Renal pelvis (tissue), 4 donors: ENCODE data around the gene CABP2. TPM values are rescaled to one million over a fixed set of nuclear protein-coding genes. Genes with fewer than 3 reads are reported as not detected.
"Not testable (repeated sequence)": the region's sequence is repeated elsewhere in the genome, so short reads cannot be mapped to it uniquely, and the experiment has no call there.

Source experiments
- DNase-seq: peaks from one replicate; pipeline ENCODE4 v3.0.0-alpha.2; 2013
- polyA plus RNA-seq, 3 donors: library from polyadenylated mRNA; unstranded; fragments of 120-200 nt; gene quantifications; one replicate each; pipeline ENCODE4 v1.2.1, GENCODE V29; 2013; ENCODE audit not compliant: insufficient read length in 3 of 3

The CABP2 gene
- polyA plus RNA-seq, 3 donors: 0.26 to 0.49 (median 0.40) TPM

DNA sequence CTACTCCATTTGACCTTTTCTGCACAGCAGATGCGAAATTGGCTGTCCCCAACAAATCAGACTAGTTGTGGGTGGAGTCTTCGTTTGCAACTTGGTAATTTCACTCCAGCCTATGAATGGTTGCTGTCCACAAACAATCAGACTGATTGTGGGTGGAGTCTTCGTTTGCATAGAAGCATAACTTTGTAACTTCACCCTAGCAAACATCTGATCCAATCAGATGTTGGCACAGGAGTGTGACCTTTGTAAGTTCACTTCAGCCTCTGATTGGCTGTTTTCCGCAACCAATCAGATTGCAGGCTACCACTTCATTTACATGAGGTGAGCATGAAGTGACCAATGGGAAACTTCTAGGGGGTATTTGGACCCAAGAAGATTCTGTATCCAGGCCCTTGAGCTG, 16.3 kb upstream of the CABP2 start:
- no peak for DNase-seq

DNA sequence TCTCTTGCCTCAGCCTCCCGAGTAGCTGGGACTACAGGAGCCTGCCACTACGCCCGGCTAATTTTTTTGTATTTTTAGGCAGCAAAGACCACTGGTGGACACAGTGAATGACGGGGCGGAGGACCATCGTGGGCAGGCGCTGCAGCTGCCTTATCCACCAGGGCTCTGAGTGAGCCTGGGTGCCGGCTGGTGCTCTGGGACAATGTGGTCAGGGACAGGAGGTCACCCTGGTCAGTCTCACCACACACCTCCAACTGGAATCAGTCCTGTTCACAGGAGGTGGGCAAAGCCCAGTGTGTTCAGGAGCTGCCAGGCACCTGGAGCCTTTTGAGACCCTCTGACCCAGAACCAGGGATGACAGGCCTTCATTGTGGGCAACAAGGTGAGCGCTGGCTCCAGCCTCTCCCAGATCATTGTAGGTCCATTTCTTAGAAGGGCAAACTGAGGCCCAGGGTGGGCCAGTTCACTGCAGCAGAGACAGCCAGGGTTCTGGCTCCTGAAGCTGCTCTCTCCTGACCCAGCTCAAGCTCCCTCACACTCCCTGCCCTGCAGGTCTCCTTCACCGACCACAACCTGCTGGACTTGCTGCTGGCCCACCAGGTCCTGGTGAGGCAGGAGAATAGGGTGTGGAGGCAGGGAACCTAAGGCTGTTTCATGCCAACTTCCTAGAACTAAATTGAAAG, 15.7 kb upstream of the CABP2 start:
- no peak for DNase-seq

DNA sequence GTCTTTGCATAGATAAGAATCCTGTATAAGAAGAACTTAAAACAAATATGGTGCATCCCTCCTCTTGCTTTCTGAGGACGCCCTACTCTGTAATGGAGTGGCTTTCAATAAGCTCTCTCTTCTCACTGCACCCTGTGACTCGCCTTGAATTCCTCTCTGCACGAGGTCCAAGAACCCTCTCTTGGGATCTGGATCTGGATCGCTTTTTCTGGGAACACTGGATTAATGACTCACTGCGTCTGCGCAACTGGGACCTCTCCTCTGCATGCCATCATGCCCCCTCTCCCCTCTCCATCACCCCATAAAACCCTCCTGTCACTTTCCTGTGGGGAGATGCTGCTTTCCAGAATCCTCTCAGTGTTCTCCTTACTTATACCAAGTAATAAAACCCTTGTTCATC, 15.1 kb upstream of the CABP2 start:
- DNase-seq: no peak

DNA sequence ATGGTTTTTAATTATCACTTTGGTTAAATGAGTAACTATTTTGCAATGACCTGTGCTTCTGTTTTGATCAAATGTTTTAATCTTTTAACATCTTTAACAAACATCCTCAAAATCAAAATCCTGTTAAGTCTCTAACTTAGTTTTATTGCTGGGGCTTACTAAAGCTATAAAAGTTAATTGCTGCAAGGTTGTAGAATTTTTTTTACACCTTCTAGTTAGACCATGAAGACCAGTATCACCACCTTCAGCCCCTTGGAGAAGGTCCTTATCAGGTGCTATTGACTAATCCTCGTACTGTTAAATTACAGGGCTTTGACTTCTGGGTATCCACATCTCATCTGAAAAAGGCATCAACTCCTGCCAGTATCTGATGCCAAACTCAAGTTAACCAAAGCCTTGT, 12.3 kb upstream of the CABP2 start:
- DNase-seq: no peak

DNA sequence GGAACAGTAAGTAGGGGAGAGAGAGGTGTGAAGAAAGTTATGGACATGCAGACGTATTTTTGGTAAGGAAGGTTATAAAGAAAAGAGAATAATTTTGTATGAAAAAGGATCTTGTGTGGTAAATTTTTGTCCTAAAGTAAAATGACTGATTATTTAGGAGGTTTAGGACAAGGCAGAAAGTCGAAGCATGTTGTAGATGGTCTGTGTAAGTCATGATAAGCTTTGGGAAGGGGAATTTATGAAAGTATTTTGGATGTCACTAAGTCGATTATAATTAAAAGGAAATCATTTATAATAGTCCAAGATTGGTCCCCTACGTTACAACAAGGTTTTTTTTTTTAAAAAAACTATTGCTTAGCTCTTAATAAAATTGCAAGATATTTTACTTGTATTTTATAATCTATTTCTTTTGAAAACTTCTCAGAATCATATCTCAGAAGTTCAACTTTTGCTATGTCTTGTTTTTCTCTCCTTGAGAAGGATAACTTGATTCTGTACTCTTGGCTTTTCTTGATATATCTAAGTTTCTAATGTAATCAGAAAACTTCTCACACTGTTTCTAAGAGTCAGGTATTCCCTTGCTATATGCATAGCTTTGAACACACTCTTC, 10.9 kb upstream of the CABP2 start:
- no peak for DNase-seq

DNA sequence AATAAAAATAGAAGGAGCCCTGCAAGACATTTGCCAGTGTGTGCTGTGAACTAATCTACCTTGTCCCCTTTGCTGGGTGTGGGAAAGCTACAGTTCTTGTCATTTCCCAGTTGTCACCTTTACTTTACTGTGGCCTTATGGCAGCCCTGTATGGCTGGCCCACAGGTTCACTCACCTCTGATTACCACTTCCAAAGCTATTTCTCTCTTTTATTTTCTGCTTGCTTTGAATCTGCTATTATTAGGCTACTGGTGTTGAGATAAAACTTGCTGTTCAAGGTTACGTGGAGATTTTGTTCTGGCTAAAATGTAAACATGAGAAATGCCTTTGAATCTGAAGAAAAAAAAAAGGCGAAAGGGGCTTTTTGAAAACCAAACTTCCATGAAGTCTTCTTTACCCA, 9.6 kb upstream of the CABP2 start:
- no peak for DNase-seq

DNA sequence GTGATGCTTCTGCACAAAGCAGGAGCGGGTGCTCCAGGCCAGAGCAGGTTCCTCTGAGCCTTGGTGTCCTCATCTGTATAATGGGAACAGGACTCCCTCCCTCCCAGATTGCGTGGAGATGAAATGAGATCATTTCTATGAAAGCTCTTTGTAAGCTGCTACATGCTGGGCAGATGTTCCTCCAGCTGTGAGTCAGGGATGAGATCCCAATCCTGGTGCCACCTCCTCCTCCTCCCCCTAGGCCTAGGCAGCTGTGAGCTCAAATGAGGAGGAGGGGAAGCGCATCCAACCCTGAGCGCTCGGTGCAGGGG, 7.0 kb upstream of the CABP2 start:
- no peak for DNase-seq

DNA sequence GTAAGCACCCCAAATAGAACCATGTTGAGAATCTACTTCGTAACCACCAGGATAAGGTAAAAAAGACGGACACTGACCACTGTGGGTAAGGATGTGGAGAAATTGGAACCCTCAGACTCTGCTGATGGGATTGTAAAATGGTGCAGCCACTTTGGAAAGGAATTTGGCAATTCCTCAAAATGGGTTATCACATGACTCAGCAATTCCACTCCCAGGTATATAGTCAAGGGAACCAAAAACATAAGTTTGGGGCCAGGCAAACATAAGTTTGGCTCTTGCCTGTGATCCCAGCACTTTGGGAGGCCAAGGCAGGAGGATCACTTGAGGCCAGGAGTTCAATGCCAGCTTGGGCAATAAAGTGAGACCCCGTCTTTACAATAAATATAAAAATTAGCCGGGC, 5.1 kb upstream of the CABP2 start:
- DNase-seq: no peak

DNA sequence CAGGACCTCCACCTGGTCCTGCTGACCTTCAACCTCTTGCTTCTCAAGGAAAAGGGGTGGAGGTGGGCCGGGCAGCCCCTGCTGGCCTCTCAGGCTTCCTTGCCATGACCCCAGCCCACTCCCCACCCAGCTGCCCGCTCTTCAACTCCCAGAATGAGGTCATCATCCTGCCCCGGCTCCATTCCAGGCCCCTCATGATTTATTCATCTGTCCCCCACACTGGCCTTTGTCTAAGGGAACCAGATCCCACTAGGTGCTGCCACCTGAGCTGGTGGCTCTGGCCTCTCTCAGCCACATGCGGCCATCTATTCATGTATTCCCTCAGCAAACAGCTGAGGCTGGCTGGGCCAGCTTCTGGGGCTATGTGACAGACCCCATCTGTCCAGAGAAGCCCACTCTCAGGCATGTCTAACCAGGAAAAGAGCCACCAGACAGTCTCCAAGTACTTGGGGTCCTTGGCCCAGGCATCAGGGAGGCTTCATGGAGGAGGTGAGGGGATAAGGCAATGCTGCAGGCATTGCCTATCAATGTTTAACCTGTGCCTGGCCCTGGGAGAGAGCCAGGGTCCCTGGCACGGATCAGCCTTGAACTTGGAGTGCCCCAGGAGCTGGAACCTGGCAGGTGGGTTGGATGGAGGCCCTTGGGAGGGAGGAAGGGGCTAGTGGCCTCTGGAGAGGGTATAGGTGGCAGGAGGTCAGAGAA, 2.2 kb upstream of the CABP2 start:
- peak; percentile 38 for DNase-seq

DNA sequence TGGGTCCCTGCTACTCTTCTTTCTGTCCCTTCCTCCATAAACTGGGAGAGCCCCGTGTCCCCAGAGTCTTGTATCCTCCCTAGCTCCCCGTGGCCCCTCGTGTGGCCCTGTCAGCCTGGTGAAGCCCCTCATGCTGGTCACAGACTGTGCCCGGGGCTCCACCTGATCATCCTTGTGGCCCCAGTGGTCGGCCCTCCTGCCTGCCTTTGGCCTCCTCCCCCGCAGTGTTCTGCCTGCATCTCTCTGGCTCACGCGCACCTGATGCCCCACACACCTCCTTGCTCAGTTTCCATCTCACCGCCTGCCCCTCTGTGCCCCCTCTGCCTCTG, 1.2 kb upstream of the CABP2 start:
- DNase-seq: no peak

DNA sequence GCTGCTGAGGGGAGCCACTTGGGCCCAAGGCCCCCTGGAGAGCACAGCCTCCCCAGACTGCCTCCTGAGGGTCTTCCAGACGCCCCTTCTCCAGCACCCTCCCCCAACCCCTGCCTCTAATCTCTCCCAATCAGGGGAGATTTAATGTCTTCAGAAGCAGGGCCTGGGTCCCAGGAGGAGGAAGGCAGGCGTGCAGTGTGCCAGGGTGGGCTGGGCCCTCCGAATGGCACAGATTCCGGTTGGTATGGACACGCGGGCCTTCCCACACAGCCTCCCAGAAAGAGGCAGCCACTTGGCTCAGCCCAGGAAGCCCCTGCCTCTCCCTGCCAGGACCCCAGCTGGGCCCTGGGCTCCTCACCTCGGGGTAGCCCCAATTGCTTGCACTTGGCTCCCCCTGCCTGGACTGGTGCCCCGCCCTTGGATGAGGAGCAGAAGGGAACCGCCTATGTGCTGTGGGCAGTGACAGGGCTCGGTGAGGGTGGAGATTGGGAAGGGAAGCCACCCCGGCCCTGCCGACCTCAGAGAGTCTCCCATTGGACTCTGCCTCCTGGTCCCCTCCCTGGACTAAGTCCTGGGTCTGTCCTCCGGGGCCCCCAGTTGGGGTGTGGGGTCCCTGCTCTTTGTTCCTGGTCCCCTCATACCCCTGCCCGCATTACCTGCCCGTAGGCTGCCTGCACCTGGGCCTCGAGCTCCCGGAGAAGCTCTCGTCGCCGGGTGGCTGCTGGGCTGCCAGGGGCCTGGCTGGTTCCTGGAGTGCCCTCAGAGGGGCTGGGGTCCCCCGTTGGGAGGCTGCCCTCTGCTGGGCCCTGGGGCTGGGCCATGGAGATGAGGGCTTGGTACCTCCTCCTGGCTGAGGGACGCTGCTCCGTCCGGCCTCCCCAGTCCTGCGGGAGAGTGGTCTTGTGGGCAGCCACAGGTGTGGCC, 572 bp upstream of the CABP2 start:
- DNase-seq: no peak

DNA sequence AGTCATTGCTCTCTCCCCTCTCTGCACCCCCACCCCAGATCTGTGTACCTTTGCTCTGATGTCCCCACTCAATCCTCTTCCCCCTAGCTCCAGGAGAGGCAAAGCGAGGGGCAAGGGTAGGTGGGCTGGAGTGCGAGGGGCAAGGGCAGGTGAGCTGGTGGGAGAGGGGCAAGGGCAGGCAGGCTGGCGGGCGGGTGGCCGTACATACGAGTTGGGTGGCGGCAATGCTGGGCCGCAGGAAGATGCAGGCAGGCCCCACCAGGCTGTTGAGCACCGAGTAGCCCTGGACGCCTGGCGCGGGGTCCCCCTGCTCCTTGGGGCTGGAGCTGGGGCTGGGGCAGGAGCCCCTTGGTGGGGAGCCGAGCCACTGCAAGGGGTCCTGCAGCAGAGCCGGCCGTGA, 908 bp downstream of the CABP2 start:
- no peak for DNase-seq

DNA sequence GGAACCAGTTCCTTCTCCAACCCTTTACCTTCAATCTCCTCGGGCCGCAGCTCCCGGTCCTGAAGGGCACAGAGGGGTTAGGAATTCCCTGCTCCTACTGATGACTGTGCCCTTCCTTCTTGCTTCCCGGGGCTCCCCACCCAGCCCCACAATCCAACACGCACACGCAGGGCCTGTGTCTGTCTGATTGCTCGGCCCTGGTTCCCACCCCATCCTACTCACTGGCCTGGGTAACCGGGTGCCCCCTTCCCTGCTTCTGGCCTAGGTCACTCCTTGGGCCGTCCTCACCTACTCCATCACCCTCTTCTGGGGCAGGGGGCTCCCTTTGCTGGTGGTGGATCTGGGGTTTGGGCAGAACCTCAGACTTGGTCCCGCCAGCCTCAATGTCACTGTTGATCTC, 1.3 kb downstream of the CABP2 start:
- no peak for DNase-seq

DNA sequence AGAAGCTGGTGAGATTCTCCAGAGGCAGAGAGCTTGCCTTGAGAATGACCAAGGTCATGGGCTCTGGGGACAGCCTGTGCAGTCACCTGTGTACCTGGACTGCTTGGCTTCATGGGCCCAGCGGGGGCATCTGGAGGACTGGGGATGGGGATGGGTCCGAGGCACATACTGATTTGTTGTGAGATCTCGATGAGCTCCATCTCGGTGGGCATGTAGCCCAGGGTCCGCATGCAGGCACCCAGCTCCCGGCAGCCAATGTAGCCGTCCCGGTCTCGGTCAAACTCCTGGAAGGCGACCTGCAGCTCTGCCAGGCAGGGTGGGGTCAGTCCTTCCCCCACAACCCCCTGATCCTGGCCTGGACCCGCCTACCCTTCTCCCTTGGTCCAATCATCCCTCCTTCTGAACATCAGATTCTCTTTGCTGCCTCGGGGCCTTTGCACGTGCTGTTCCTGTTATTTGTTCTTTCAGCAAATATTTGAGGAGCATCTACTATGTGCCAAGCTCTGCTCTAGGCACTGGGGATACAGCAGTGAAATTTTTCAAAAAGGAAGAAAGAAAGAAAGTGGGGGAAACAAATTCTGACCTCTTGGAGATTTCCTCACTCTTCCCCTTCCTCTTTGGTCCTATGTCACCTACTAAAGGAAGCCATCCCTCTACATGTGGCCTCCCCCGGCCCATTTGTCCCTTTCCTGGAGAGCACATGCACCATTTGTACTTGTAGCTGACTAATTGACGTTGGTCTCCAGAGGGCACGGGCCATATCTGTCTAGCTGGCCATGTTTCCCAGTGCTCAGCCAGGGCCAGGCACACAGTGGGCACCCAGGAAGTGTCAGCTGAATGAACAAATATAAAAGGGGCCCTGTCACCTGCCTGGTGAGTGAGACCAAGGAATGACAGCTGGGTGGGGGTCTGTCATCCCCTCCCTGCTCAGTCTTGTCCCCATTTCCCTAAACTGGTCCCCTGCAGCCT, 2.1 kb downstream of the CABP2 start:
- no peak for DNase-seq

DNA sequence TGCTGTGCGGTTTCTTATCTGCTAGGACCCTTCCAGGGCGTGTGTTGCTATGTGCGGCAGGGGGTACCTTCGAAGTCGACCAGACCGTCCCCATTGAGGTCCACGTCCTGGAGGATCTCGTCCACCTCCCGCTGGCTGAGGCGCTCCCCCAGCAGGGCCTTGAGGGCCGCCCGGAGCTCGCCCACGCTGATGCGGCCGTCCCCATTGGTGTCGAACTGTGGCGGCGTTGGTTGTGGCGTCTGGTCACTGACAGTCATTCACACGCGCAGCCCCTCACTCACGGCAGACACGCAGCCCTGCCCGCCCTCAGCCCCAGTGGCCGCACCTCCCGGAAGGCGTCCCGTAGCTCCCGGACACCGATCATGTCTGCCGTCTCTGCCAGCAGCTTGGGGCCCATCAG, 3.5 kb downstream of the CABP2 start:
- no peak for DNase-seq

DNA sequence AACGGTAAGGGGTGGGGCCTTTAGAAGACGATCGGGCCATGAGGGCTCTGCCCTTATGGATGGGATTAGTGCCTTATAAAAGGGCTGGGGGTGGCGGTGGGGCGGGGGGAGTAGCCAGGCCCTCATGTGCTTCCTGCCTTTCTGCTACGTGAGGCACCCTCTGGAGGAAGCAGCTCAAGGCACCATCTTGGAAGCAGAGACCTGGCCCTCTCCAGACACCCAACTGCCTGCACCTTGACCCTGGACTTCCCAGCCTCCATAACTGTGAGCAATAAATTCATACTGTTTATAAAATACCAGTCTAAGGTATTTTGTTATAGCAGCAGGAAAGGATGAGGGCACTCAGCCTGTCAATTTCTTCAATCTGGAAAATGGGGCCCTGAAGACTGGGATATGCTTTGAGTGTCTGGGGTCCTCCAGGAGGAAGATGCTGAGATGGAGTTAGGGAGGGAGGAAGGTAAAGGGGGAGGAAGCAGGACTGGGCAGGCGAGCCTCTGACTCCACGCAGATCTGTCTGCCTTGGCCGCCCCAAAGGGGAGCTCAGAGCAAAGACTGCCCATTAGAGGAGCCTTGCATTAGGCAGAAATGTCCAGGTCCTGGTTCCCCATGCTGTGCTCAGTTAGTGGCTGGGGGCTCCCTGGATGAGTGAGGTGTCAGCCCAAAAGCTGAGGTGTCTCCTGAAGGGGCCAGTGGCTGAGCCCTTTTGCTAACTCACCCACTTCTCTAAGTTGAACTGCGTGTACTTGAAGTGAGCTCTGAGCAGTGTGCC, 5.3 kb downstream of the CABP2 start:
- no peak for DNase-seq

DNA sequence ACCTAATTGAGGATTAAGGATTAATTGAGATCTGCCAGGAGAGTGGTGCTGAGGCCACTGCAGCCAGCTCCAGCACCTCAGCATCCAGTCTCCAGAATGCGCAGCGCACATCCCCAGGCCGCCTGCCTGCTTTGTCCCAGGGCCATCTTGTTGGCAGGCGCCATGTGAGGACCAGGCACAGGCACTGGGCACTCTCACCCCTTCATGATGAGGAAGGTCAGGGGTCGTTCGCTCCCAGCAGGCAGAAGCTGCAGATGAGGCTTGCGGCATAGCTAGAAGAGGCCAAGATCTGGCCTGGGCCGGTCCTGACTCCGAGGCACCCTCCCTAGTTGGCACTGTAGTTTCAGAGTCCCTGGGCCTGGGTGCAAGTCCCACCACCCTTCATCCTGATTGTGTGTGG, 6.4 kb downstream of the CABP2 start:
- no peak for DNase-seq

DNA sequence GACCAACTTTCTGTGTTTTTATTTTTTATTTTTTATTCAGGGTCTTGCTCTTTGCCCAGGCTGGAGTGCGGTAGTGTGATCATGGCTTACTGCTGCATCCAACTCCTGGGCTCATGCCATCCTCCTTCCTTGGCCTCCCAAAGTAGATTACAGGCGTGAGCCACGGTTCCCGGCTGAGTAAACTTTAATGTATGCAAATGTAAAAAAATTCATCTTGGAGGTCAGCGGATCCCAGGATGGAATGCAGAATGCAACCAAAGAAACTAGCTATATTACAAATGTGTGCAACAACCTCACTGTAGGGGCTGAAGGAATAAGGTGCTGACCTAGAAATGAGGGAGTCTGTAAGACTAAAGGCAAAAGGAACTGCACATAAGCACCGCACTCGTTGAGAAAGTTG, 9.1 kb downstream of the CABP2 start:
- DNase-seq: no peak

DNA sequence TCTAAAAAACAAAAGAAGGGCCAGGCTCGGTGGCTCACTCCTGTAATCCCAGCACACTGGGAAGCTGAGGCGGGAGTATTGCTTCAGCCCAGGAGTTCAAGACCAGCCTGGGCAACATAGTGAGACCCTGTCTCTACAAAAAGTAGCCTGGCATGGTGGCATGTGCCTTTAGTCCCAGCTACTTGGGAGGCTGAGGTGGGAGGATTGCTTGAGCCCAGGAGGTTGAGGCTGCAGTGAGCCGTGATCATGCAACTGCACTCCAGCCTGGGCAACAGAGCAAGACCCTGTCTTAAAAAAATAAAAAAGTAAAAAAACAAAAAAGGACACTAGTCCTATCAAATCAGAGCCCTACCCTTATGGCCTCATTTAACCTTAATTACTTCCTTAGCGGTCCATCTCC, 11.7 kb downstream of the CABP2 start:
- not testable (repeated sequence) for DNase-seq

DNA sequence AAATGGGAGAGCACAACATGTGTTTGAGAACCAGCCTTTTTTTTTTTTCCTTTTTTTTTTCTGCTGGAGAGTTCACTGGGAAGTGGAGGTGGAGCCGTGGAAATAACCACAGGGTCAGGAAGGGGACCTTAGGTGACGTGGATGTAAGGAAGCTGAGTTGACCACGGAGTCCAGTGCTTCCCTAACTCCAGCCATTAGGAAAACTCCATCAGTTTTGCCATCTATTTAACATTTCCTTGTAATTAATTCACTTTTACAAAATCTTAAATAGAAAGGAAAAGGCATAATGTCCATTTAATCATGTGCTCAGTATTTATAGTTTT, 13.3 kb downstream of the CABP2 start:
- DNase-seq: no peak
